Keratinocyte (primary cell): ENCODE measurements around the gene MUC2. TPM values are rescaled to one million over a fixed set of nuclear protein-coding genes. Genes with fewer than 3 reads are reported as not detected.

ENCODE experiments used
- DNase-seq: peaks from one replicate; pipeline ENCODE4 v3.0.0-alpha.2; 2011; ENCODE audit warnings: low read depth, missing footprints, low spot score
- FAIRE-seq: peaks from 2 replicates; lab custom pipeline; 2011; peaks lifted over from hg19 to GRCh38; lab: Jason Lieb, UNC
- H2AFZ ChIP-seq: 2 replicates; pipeline ENCODE4 v1.6.0; 2012; ENCODE audit warnings: low read length, control low read depth, inconsistent platforms; ENCODE audit not compliant: control insufficient read depth
- H3K27ac ChIP-seq: 2 replicates; pipeline ENCODE4 v1.5.1; 2011; ENCODE audit warnings: low read length; ENCODE audit not compliant: control insufficient read depth, insufficient read depth
- H3K27me3 ChIP-seq: 3 replicates; pipeline ENCODE4 v1.6.0; 2011; ENCODE audit warnings: low read length; ENCODE audit not compliant: control insufficient read depth, insufficient read depth; ENCODE audit errors: extremely low read depth
- H3K36me3 ChIP-seq, 2 experiments: 2 replicates in 1 of 2; 3 replicates in 1 of 2; pipeline ENCODE4 v1.5.1; 2011; ENCODE audit warnings: low read length in 2 of 2, mild to moderate bottlenecking in 1 of 2; ENCODE audit not compliant: control insufficient read depth in 2 of 2, insufficient read depth in 2 of 2; ENCODE audit errors: extremely low read depth in 1 of 2
- H3K4me1 ChIP-seq: 3 replicates; pipeline ENCODE4 v1.5.1; 2011; ENCODE audit warnings: low read length; ENCODE audit not compliant: control insufficient read depth, insufficient read depth; ENCODE audit errors: extremely low read depth
- H3K4me2 ChIP-seq: 3 replicates; pipeline ENCODE4 v1.6.0; 2011; ENCODE audit warnings: low read depth, low read length; ENCODE audit not compliant: control insufficient read depth, insufficient read depth; ENCODE audit errors: extremely low read depth
- H3K4me3 ChIP-seq, 3 experiments: fragments of 200-600 bp in 1 of 3; sonication (generic) in 1 of 3; 2 replicates in 2 of 3; 3 replicates in 1 of 3; pipeline ENCODE4 v1.5.1; 2011 to 2016; ENCODE audit warnings: low read length in 3 of 3, mild to moderate bottlenecking in 3 of 3, control low read depth in 2 of 3, inconsistent platforms in 1 of 3, low read depth in 1 of 3, mixed read lengths in 1 of 3, mixed run types in 1 of 3, moderate library complexity in 1 of 3; ENCODE audit not compliant: control insufficient read depth in 2 of 3, insufficient read depth in 2 of 3; ENCODE audit errors: extremely low read depth in 1 of 3
- H3K79me2 ChIP-seq: 2 replicates; pipeline ENCODE4 v1.6.0; 2012; ENCODE audit warnings: low read length; ENCODE audit not compliant: control insufficient read depth, insufficient read depth
- H3K9ac ChIP-seq: 3 replicates; pipeline ENCODE4 v1.6.0; 2011; ENCODE audit warnings: low read length; ENCODE audit not compliant: control insufficient read depth, insufficient read depth; ENCODE audit errors: extremely low read depth
- H3K9me1 ChIP-seq: 3 replicates; pipeline ENCODE4 v1.6.0; 2011; ENCODE audit warnings: low read length; ENCODE audit not compliant: control insufficient read depth, insufficient read depth; ENCODE audit errors: extremely low read depth
- H3K9me3 ChIP-seq: 2 replicates; pipeline ENCODE4 v1.5.1; 2012; ENCODE audit warnings: low read depth, low read length; ENCODE audit not compliant: control insufficient read depth
- H4K20me1 ChIP-seq: 3 replicates; pipeline ENCODE4 v1.6.0; 2011; ENCODE audit warnings: low read length; ENCODE audit not compliant: control insufficient read depth, insufficient read depth; ENCODE audit errors: extremely low read depth
- CTCF ChIP-seq, 3 experiments: IDR thresholded peaks in 1 of 3; conservative IDR thresholded peaks in 1 of 3; optimal IDR thresholded peaks in 1 of 3; 2 replicates in 2 of 3; 3 replicates in 1 of 3; pipeline versions ENCODE3 to v1.5.1; 2011; ENCODE audit warnings: low read length in 3 of 3, mild to moderate bottlenecking in 3 of 3, moderate library complexity in 2 of 3, control low read depth in 1 of 3, inconsistent platforms in 1 of 3; ENCODE audit not compliant: insufficient read depth in 2 of 3; ENCODE audit errors: extremely low read depth in 1 of 3
- EZH2 ChIP-seq: IDR thresholded peaks from one replicate; pipeline ENCODE4 v1.6.1; 2012; ENCODE audit warnings: inconsistent platforms, mild to moderate bottlenecking, low read length, moderate library complexity
- dilution Hi-C: fragments of 300-500 bp; cut with MboI; formaldehyde crosslinking; loops from one replicate; pipeline ENCODE4 v1.7.0; 2020; ENCODE audit warnings: low sequenced_read_pairs; ENCODE audit not compliant: extremely low pct_ligation_motif_present
- polyA plus RNA-seq, 5 experiments: library from polyadenylated mRNA; depleted of rRNA in 3 of 5; stranded (reverse) in 3 of 5; stranded (forward) in 1 of 5; unstranded in 1 of 5; fragments of >200 nt; gene quantifications; 1 replicate in 1 of 5; 2 replicates in 3 of 5; 3 replicates in 1 of 5; pipeline versions ENCODE4 v1.2.1 to v1.2.3, GENCODE V29; 2011 to 2012; ENCODE audit warnings: missing spikeins in 2 of 5, low read depth in 1 of 5, low replicate concordance in 1 of 5

MUC2 gene
- polyA plus RNA-seq, 1 donor (not counting 4 experiments of a cell fraction or from before 2014, with no cell fraction given) = not detected

GRCh38 chr11:1039481-1040427 lies 34.9 kb upstream of the MUC2 start:
- TF ChIP-seq CTCF (optimal IDR thresholded peaks at IDR 0.05 in 1 of 3, IDR thresholded peaks at IDR 0.05 in 1 of 3, conservative IDR thresholded peaks at IDR 0.05 in 1 of 3; ENCODE audit: extremely low read depth in 1 of 3, insufficient read depth in 2 of 3, low read length in 3 of 3) (no peak), EZH2 (no peak)
- no peak for DNase-seq
- Histone ChIP-seq H3K27me3 (peaks cover 18% of the 10 kb centered on the region), H3K36me3 (no peaks in the 10 kb centered on the region), H3K4me1 (no peaks in the 10 kb centered on the region), H3K9me1 (no peaks in the 10 kb centered on the region), H2AFZ (no peak overlapping the region), H4K20me1 (no peaks in the 10 kb centered on the region), H3K9ac (no peak overlapping the region), H3K27ac (no peak overlapping the region), H3K4me3 (no peak overlapping the region), H3K9me3 (no peaks in the 10 kb centered on the region), H3K79me2 (no peaks in the 10 kb centered on the region), H3K4me2 (no peak overlapping the region)
- dilution Hi-C loops = no loop called here
- FAIRE-seq = no peak

- dilution Hi-C loops = no loop called here
Measured at GRCh38 chr11:1040428-1041148, 34.1 kb upstream of the MUC2 start.

More at GRCh38 chr11:1040428-1041148, 34.1 kb upstream of the MUC2 start:
- DNase-seq (no peak), FAIRE-seq (no peak)
- Histone ChIP-seq H4K20me1 (no peaks in the 10 kb centered on the region), H3K4me2 (no peak overlapping the region), H3K9me1 (no peaks in the 10 kb centered on the region), H3K4me1 (no peaks in the 10 kb centered on the region), H3K27ac (no peak overlapping the region), H2AFZ (no peak overlapping the region), H3K4me3 (no peak overlapping the region), H3K36me3 (no peaks in the 10 kb centered on the region), H3K9me3 (no peaks in the 10 kb centered on the region), H3K79me2 (no peaks in the 10 kb centered on the region), H3K9ac (no peak overlapping the region), H3K27me3 (peaks cover 18% of the 10 kb centered on the region)
- no peak for TF ChIP-seq CTCF (optimal IDR thresholded peaks at IDR 0.05 in 1 of 3, IDR thresholded peaks at IDR 0.05 in 1 of 3, conservative IDR thresholded peaks at IDR 0.05 in 1 of 3; ENCODE audit: extremely low read depth in 1 of 3, insufficient read depth in 2 of 3, low read length in 3 of 3)
- no peak for TF ChIP-seq EZH2
